Activated CD8-positive, alpha-beta memory T cell treated with anti-CD3 and anti-CD28 coated beads, Interleukin-2, amount 50 U/mL, for 1 hour (primary cell): ENCODE data around the gene CENPO.

ENCODE experiments used
- DNase-seq: peaks from one replicate; pipeline ENCODE4 v3.0.0-alpha.2; 2020; ENCODE audit errors: extremely low read depth

The CENPO gene

DNA sequence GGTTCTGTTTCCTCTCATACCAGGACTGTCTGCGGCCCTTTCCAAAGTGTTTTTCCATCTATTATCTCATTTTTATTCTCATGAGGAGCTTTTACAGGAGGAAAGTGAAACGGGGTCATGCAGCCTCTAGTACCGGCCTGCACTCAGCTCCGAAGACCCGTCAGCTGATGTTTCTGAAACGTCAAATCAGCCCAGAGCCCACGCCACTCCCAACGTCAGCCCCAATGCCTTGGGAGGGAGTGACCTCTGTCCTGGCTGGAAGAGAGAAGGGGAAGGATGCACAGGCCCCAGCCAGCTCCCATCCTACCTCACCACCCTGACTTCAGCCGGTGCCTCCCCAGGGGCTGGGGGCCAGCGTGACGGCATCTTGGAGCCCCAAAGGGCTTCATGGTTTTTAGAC, 68.3 kb downstream of the CENPO start:
- no peak for DNase-seq

DNA sequence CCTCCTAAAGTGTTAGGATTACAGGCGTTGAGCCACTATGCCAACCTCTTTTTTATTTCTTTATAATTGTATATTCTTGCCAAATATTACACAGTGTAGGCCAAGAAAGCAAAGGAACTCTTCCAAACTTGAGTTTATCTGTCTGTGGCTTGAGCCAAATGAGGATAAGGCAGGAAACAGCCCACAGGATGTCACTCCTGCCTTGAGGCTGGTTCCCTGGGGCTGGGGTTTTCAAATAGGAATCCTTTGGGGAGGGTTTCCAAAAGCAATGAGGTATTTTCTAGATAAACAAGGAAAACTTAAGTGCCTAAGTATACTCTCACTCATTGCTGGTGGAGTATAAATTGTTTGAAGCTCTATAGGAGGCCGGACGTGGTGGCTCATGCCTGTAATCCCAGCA, 70.4 kb downstream of the CENPO start:
- DNase-seq, result no peak

DNA sequence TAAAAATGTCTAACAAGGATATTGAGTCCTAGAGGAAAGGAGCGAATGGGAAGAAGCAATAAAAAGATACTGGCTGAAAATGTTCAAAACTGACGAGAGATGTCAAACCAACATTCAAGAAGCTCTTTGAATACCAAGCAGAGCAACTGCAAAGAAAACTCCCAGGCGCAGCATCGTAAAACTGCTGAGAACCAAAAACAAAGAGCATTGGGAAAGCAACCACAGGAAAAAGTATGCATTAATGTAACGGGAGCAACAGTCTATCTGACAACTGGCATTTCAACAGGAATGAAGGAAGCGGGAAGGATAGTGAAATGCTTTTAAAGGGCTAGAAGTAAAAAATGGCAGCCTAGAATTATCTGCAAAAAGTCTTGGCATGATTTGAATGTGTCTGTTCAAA, 73.7 kb downstream of the CENPO start:
- no peak for DNase-seq

DNA sequence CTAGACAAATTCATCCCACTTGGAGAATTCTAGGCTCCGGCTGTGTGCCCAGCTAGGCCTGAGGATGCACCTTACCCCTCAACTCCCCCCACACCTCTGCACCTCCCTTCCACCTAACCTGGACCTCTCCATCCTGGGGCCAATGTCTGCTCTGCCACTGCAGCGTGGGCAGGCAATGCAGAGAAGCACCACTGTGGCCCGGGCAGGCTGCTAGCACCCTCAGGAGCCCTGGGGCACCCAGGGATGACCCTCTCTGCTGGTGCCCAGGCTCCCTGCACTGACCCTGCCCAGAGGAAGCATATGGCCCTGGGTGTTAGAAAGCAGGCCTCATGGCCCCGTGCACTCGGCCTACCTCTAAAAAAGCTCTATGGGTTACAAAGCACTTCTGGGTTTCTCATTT, 77.2 kb downstream of the CENPO start:
- DNase-seq, result no peak

DNA sequence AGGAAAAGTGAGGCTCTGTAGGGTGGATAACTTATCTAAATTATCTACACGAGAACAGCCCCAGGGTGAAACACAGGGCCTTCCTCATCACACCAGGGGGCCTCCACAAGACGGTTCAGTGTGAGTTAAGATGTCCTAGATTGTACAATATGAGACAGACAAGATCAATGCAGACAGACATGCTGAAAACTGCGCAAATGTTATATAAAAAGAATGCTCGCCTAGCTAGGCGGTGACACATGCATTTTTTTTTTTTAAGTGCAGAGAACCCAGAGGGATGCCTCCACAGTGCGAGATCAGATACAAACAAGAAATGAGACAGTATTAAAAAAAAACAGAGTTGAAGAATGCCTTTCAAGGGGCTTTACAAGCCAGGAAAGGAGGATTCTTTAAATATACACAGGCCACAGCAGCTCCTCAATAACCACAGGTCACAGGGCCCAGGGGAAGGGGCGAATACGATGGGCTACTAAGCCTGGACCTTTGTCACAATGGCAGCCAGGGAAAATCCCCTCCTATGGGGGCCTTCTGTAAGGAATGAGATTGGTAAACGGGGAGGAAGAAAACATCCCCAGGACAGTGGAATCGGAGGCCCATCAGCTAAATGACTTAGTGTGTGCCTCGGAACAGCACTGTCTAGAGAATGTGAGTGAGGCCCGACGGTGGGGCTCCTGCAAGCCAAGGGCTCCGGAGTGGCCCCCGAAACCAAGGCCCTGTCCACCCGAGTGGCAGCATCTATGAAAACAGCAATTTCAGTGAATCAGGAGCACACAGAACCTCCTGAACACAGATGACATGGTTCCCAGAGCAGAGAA, 77.9 kb downstream of the CENPO start:
- no peak for DNase-seq

DNA sequence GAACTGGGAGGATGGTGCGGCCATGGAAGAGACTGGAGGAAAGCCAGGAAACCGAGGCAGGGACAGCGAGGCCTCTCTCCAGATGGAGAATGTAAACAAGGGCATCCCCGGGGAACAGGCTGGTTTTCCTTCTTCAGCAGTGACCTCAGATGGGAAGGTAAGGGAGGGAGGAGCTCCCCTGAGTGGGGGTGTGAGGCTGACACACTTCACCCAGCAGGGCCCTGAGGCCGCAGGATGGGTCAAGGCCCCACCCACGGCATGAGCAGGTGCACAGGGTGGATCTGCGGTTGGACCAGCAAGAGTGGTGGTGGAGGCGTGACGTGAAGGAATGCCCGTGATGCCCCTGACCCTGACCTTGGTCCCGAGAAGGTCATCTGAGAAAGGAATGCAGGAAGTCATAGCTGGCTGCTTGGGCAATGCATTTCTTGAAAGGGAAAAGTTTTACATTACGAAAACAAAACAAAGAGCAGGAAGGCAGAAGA, 78.7 kb downstream of the CENPO start:
- DNase-seq, result no peak
